ENCODE results near the gene ACAA1. TPM values are rescaled to one million over a fixed set of nuclear protein-coding genes. Genes with fewer than 3 reads are reported as not detected.

ACAA1 gene
- total RNA-seq, 1 experiment from 2014 or later = 49.0 TPM

DNA sequence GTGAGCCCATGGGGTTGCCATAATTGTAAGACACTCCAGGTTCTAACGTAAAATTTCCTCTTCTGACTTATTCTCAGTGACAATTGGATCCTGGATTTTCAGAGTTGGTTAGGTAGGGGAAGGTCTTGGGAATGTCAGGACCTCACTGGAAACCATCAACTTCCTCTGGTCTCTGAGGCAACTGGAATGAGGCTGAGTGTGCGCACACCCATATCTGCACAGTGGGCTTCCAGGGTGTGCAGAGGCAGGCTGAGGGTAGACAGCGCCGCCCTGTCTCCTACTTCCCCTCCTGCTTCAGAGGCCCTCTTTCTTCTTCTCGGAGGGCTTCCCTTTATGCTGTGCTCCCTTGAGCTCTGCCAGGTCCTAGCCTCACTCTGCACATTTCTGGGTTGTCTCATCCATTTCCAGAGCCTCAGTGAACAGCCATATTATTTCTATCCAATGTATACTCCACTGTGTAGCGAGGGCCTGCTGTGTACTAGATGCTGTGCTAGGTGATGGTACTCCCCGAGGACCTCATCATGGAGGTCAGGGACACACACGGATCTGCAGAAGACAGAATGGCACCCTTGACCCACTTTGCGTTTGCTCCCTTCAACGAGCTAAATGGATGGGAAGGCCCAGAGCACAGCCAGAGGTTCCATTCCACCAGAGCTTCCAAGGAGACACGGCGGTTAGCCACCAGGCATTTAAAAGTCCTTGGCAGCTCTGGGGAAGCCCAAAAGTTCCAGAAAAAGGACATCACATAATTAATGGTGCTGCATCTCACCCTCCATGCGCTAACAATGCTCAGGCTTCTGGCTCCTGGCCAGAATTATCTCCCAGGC lies 18.3 kb downstream of the ACAA1 start:
- DNase-seq (ENCODE audit: low read depth, low spot score) = no peak
- no peaks in the 10 kb centered on the region for H3K79me2 ChIP-seq (ENCODE audit: insufficient read depth, low read length)
- ATAC-seq = no peak
- H3K4me1 ChIP-seq (ENCODE audit: control insufficient read depth in 1 of 2, insufficient read depth in 2 of 2, low read length in 2 of 2) = peaks cover 5 to 11% of the 10 kb centered on the region in 2 experiments; a peak in 3 of 4 replicates
- H3K27me3 ChIP-seq (ENCODE audit: insufficient read depth, low read length) = no peaks in the 10 kb centered on the region
- no peak overlapping the region for H3K9ac ChIP-seq (ENCODE audit: low read length)
- ChIA-PET RAD21 (ENCODE audit: low non-redundant PET in 1 of 2, low total read pairs in 2 of 2, uncharacterized antibody in 2 of 2, unreplicated experiment in 2 of 2) (no interaction called here), CTCF (interaction anchor here (0.9 to 2.5 kb wide), 3 partner anchors 163 to 361 kb away, joined by 3 to 7 read pairs (median 3); partner anchors contain the start of gene SLC22A14), POLR2A (no interaction called here)
- H3K9me2 ChIP-seq (ENCODE audit: insufficient read depth) = no peaks in the 10 kb centered on the region
- no peaks in the 10 kb centered on the region for H3K9me3 ChIP-seq (ENCODE audit: control insufficient read depth in 1 of 2, insufficient read depth in 1 of 2, low read depth in 1 of 2, low read length in 2 of 2)
- TSS peak; percentile 27 for BruUV-seq (replicated peaks)
- no peak overlapping the region for H3K4me2 ChIP-seq (ENCODE audit: low read length)
- H4K20me1 ChIP-seq (ENCODE audit: insufficient read depth) = no peaks in the 10 kb centered on the region
- TF ChIP-seq SRF (IDR thresholded peaks at IDR 0.05; ENCODE audit: low read depth) = no peak
- TF ChIP-seq SIN3A (IDR thresholded peaks at IDR 0.05; ENCODE audit: low read depth) = no peak
- no peak for TF ChIP-seq FOSL1 (IDR thresholded peaks at IDR 0.05; ENCODE audit: low read depth)
- TF ChIP-seq ZNF274 (IDR thresholded peaks at IDR 0.05; ENCODE audit: low read depth, low read length) = no peak
- TF ChIP-seq EZH2phosphoT487 (IDR thresholded peaks at IDR 0.05; ENCODE audit: borderline replicate concordance) = no peak
- TF ChIP-seq ELF1 (IDR thresholded peaks at IDR 0.05; ENCODE audit: borderline replicate concordance, low read depth) = no peak
- TF ChIP-seq RAD21 (IDR thresholded peaks at IDR 0.05; ENCODE audit: low read depth) = no peak
- no peak for TF ChIP-seq ATF3 (IDR thresholded peaks at IDR 0.05)
- no peak for TF ChIP-seq ZFX (IDR thresholded peaks at IDR 0.05)
- TF ChIP-seq YY1 (IDR thresholded peaks at IDR 0.05; ENCODE audit: extremely low read depth, insufficient replicate concordance, low read depth, low read length) = no peak
- intact Hi-C loops (cut with micrococcal nuclease) = loop anchor here (1.0 to 10.0 kb wide), 6 partner anchors 129 to 724 kb away; partner anchors contain the start of gene XYLB
- H2AFZ ChIP-seq (ENCODE audit: low read depth, low read length, poor library complexity, severe bottlenecking) = no peak overlapping the region
- no peak overlapping the region for H3K4me3 ChIP-seq (replicated peaks in 1 of 2; ENCODE audit: low read depth in 1 of 2, low read length in 2 of 2)
- peaks cover 0 to 6% of the 10 kb centered on the region in 2 experiments; a peak in 3 of 4 replicates for H3K36me3 ChIP-seq (ENCODE audit: control insufficient read depth in 1 of 2, insufficient read depth in 2 of 2, low read length in 2 of 2)
- H3K27ac ChIP-seq (ENCODE audit: low read depth, low read length) = no peak overlapping the region
